H1 (cell line): ENCODE results near the gene RBM27.

ENCODE experiments used
- CBX5 ChIP-seq: fragments of 300-800, 300-1000 bp; sonication (generic); IDR thresholded peaks from 2 replicates; pipeline ENCODE4 v1.7.1; 2016; ENCODE audit warnings: antibody characterized with exemption, low read length, low read depth
- CBX8 ChIP-seq: fragments of 300-800, 300-1000 bp; sonication (generic); IDR thresholded peaks from 2 replicates; pipeline ENCODE4 v1.7.1; 2016; ENCODE audit warnings: low read depth, low read length, borderline replicate concordance
- EZH2 ChIP-seq: fragments of 200-600 bp; sonication (generic); IDR thresholded peaks from 2 replicates; pipeline ENCODE4 v1.7.1; 2012; ENCODE audit warnings: low read depth, mild to moderate bottlenecking, moderate library complexity, low read length, inconsistent platforms; ENCODE audit not compliant: severe bottlenecking
- JUND ChIP-seq: IDR thresholded peaks from 2 replicates; pipeline ENCODE4 v1.6.1; 2011; ENCODE audit warnings: mild to moderate bottlenecking, improper control_type of control experiment, low read length
- POLR2A ChIP-seq, 2 experiments: IDR thresholded peaks; 1 replicate in 1 of 2; 2 replicates in 1 of 2; pipeline ENCODE4 v1.6.1; 2011; ENCODE audit warnings: low read depth in 2 of 2, low read length in 2 of 2, mild to moderate bottlenecking in 2 of 2; ENCODE audit errors: control extremely low read depth in 1 of 2
- TBP ChIP-seq: IDR thresholded peaks from 2 replicates; pipeline ENCODE4 v1.6.1; 2011; ENCODE audit warnings: low read depth, low read length, improper control_type of control experiment
- ZNF274 ChIP-seq: IDR thresholded peaks from 2 replicates; pipeline ENCODE4 v1.7.0; 2012; ENCODE audit warnings: low read length, borderline replicate concordance; ENCODE audit errors: extremely low read depth
- TF ChIP-seq, protein P1 (sequence below), 3 experiments: IDR thresholded peaks; 1 replicate in 2 of 3; 2 replicates in 1 of 3; pipeline versions ENCODE4 v1.5.1 to v1.6.1; 2011; ENCODE audit warnings: low read length in 3 of 3, mild to moderate bottlenecking in 3 of 3, inconsistent platforms in 2 of 3, low read depth in 1 of 3, moderate library complexity in 1 of 3; ENCODE audit not compliant: insufficient read depth in 1 of 3; ENCODE audit errors: control extremely low read depth in 1 of 3

DNA sequence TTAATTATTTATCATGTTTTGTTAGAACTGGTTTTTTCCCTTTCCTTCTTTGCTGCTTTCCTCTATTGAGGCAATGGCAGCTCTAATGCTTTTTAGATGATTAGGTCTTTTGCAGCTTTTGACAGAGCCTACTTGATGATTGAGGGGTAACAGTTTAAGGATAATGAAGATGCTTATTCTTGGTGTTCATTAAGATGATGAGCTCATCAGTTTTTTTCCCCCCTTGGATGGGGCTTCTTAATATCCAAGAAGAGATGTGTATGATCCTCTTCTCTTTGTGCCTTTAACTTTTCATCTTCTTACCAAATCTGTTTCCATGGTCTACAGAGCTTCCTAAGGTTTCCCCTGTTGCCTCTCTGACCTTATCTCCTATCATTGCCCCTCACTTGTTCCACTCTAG is 15.8 kb downstream of the RBM27 start:
- no peak for TF ChIP-seq TBP
- TF ChIP-seq, protein P1, sequence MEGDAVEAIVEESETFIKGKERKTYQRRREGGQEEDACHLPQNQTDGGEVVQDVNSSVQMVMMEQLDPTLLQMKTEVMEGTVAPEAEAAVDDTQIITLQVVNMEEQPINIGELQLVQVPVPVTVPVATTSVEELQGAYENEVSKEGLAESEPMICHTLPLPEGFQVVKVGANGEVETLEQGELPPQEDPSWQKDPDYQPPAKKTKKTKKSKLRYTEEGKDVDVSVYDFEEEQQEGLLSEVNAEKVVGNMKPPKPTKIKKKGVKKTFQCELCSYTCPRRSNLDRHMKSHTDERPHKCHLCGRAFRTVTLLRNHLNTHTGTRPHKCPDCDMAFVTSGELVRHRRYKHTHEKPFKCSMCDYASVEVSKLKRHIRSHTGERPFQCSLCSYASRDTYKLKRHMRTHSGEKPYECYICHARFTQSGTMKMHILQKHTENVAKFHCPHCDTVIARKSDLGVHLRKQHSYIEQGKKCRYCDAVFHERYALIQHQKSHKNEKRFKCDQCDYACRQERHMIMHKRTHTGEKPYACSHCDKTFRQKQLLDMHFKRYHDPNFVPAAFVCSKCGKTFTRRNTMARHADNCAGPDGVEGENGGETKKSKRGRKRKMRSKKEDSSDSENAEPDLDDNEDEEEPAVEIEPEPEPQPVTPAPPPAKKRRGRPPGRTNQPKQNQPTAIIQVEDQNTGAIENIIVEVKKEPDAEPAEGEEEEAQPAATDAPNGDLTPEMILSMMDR (IDR thresholded peaks at IDR 0.05; ENCODE audit: control extremely low read depth in 1 of 3, insufficient read depth in 1 of 3, low read depth in 1 of 3, low read length in 3 of 3): no peak
- no peak for TF ChIP-seq ZNF274
- no peak for TF ChIP-seq POLR2A (IDR thresholded peaks at IDR 0.05; ENCODE audit: control extremely low read depth in 1 of 2, low read depth in 2 of 2, low read length in 2 of 2)
- no peak for TF ChIP-seq CBX5
- TF ChIP-seq JUND: no peak
- TF ChIP-seq EZH2: no peak
- TF ChIP-seq CBX8: no peak
